H9 (cell line): ENCODE results near the gene GRID1. TPM values are rescaled to one million over a fixed set of nuclear protein-coding genes. Genes with fewer than 3 reads are reported as not detected.

Experiments used
- DNase-seq: peaks from one replicate; pipeline ENCODE4 v3.0.0-alpha.2; 2017
- H2AFZ ChIP-seq: one replicate; pipeline ENCODE4 v1.6.1; 2013; ENCODE audit warnings: mild to moderate bottlenecking, low read length, control low read depth, moderate library complexity
- H2AK5ac ChIP-seq: 2 replicates; pipeline ENCODE4 v1.6.1; 2013; ENCODE audit warnings: low read length, control low read depth, mixed read lengths; ENCODE audit not compliant: insufficient read length
- H2BK120ac ChIP-seq: one replicate; pipeline ENCODE4 v1.6.1; 2013; ENCODE audit warnings: low read depth, mild to moderate bottlenecking, low read length, control low read depth, inconsistent platforms; ENCODE audit not compliant: poor library complexity, severe bottlenecking
- H2BK12ac ChIP-seq: 2 replicates; pipeline ENCODE4 v1.6.1; 2013; ENCODE audit warnings: low read length, control low read depth, mixed read lengths, low read depth; ENCODE audit not compliant: insufficient read length
- H2BK15ac ChIP-seq: 2 replicates; pipeline ENCODE4 v1.6.1; 2013; ENCODE audit warnings: low read depth, low read length, control low read depth
- H2BK20ac ChIP-seq: one replicate; pipeline ENCODE4 v1.6.1; 2013; ENCODE audit warnings: low read depth, mild to moderate bottlenecking, low read length, control low read depth, inconsistent platforms; ENCODE audit not compliant: poor library complexity, severe bottlenecking
- H2BK5ac ChIP-seq: 2 replicates; pipeline ENCODE4 v1.6.1; 2013; ENCODE audit warnings: low read length, control low read depth, mixed read lengths; ENCODE audit not compliant: insufficient read length
- H3K14ac ChIP-seq: 2 replicates; pipeline ENCODE4 v1.6.1; 2013; ENCODE audit warnings: low read length, control low read depth; ENCODE audit not compliant: insufficient read depth
- H3K18ac ChIP-seq: 2 replicates; pipeline ENCODE4 v1.6.1; 2013; ENCODE audit warnings: low read depth, mild to moderate bottlenecking, mixed read lengths, low read length, control low read depth; ENCODE audit not compliant: insufficient read length
- H3K23ac ChIP-seq: 2 replicates; pipeline ENCODE4 v1.6.1; 2013; ENCODE audit warnings: low read length, control low read depth, mixed read lengths, low read depth; ENCODE audit not compliant: insufficient read length
- H3K23me2 ChIP-seq: 2 replicates; pipeline ENCODE4 v1.6.1; 2013; ENCODE audit warnings: low read depth, mild to moderate bottlenecking, mixed read lengths, low read length, control low read depth; ENCODE audit not compliant: insufficient read length, poor library complexity, severe bottlenecking
- H3K27ac ChIP-seq: 2 replicates; pipeline ENCODE4 v1.5.1; 2013; ENCODE audit warnings: low read length, control low read depth, mixed read lengths, low read depth; ENCODE audit not compliant: insufficient read length
- H3K27me3 ChIP-seq: 2 replicates; pipeline ENCODE4 v1.6.1; 2013; ENCODE audit warnings: low read length, control low read depth, inconsistent platforms; ENCODE audit not compliant: insufficient read depth
- H3K4ac ChIP-seq: 2 replicates; pipeline ENCODE4 v1.6.1; 2013; ENCODE audit warnings: low read depth, mild to moderate bottlenecking, control low read depth, inconsistent platforms, low read length, moderate library complexity
- H3K4me1 ChIP-seq: 2 replicates; pipeline ENCODE4 v1.6.1; 2013; ENCODE audit warnings: low read length, control low read depth, inconsistent platforms; ENCODE audit not compliant: insufficient read depth
- H3K4me2 ChIP-seq: 2 replicates; pipeline ENCODE4 v1.6.1; 2013; ENCODE audit warnings: low read length, control low read depth, mixed read lengths; ENCODE audit not compliant: insufficient read length, insufficient read depth
- H3K56ac ChIP-seq: 2 replicates; pipeline ENCODE4 v1.6.1; 2013; ENCODE audit warnings: low read depth, mild to moderate bottlenecking, mixed read lengths, low read length, control low read depth; ENCODE audit not compliant: insufficient read length
- H3K79me1 ChIP-seq: 2 replicates; pipeline ENCODE4 v1.6.1; 2013; ENCODE audit warnings: low read depth, mild to moderate bottlenecking, moderate library complexity, low read length, control low read depth, inconsistent platforms; ENCODE audit not compliant: insufficient read depth, poor library complexity, severe bottlenecking
- H3K79me2 ChIP-seq: 2 replicates; pipeline ENCODE4 v1.6.1; 2013; ENCODE audit warnings: low read length, control low read depth, inconsistent platforms; ENCODE audit not compliant: insufficient read depth
- H3K9ac ChIP-seq: 2 replicates; pipeline ENCODE4 v1.6.1; 2013; ENCODE audit warnings: low read length, control low read depth, mixed read lengths; ENCODE audit not compliant: insufficient read length; ENCODE audit errors: extremely low read depth
- H3K9me3 ChIP-seq: one replicate; pipeline ENCODE4 v1.6.1; 2013; ENCODE audit warnings: low read depth, low read length, inconsistent platforms; ENCODE audit not compliant: control insufficient read depth
- H3T11ph ChIP-seq: one replicate; pipeline ENCODE4 v1.6.1; 2013; ENCODE audit warnings: mild to moderate bottlenecking, low read length, control low read depth, inconsistent platforms
- H4K20me1 ChIP-seq: one replicate; pipeline ENCODE4 v1.6.1; 2013; ENCODE audit not compliant: control insufficient read depth, insufficient read length, insufficient read depth
- H4K5ac ChIP-seq: 2 replicates; pipeline ENCODE4 v1.6.1; 2013; ENCODE audit warnings: low read depth, mild to moderate bottlenecking, mixed read lengths, low read length, control low read depth; ENCODE audit not compliant: insufficient read length
- H4K8ac ChIP-seq: replicated peaks from 2 replicates; pipeline ENCODE4 v1.6.1; 2013; ENCODE audit warnings: low read length, control low read depth, mixed read lengths, low read depth; ENCODE audit not compliant: insufficient read length
- H4K91ac ChIP-seq: 2 replicates; pipeline ENCODE4 v1.6.1; 2013; ENCODE audit warnings: low read depth, mild to moderate bottlenecking, moderate library complexity, mixed read lengths, low read length, control low read depth; ENCODE audit not compliant: insufficient read length
- H3K27ac Mint-ChIP-seq, 3 experiments: 2 replicates in 2 of 3; 3 replicates in 1 of 3; pipeline ENCODE4 v1.8.0; 2020 to 2021; ENCODE audit warnings: mixed read lengths in 3 of 3, mild to moderate bottlenecking in 1 of 3, moderate library complexity in 1 of 3
- H3K27me3 Mint-ChIP-seq: 2 replicates; pipeline ENCODE4 v1.8.0; 2021; ENCODE audit warnings: low read depth, mild to moderate bottlenecking, moderate library complexity, mixed read lengths
- H3K36me3 Mint-ChIP-seq, 3 experiments: 2 replicates in 2 of 3; 3 replicates in 1 of 3; pipeline ENCODE4 v1.8.0; 2020 to 2021; ENCODE audit warnings: low read depth in 3 of 3, mixed read lengths in 3 of 3; ENCODE audit not compliant: insufficient read depth in 1 of 3
- H3K4me1 Mint-ChIP-seq, 2 experiments: 2 replicates each; pipeline ENCODE4 v1.8.0; 2020; ENCODE audit warnings: mixed read lengths in 2 of 2
- H3K4me3 Mint-ChIP-seq, 2 experiments: 2 replicates in 1 of 2; 3 replicates in 1 of 2; pipeline ENCODE4 v1.8.0; 2020 to 2021; ENCODE audit warnings: mild to moderate bottlenecking in 2 of 2, mixed read lengths in 2 of 2, moderate library complexity in 1 of 2
- H3K9me3 Mint-ChIP-seq, 2 experiments: 2 replicates in 1 of 2; 3 replicates in 1 of 2; pipeline ENCODE4 v1.8.0; 2020; ENCODE audit warnings: mild to moderate bottlenecking in 2 of 2, mixed read lengths in 2 of 2, moderate library complexity in 1 of 2
- CTCF ChIP-seq: fragments of 200-600 bp; sonication (generic); conservative IDR thresholded peaks from 3 replicates; pipeline ENCODE4 v1.8.0; 2021; ENCODE audit warnings: antibody characterized with exemption, mild to moderate bottlenecking
- WGBS: extraction: QIAGEN DNeasy Blood & Tissue Kit; methylation state at CpG from one replicate; pipeline ENCODE4 v1.1.7; 2013; ENCODE audit warnings: missing lambda C conversion rate, low lambda C conversion rate, mixed read lengths; ENCODE audit not compliant: insufficient read length; ENCODE audit errors: extremely low coverage; 5-methylcytosine and 5-hydroxymethylcytosine counted together
- total RNA-seq: library from RNA; stranded (reverse); gene quantifications from 2 replicates; pipeline ENCODE4 v1.2.1, GENCODE V29; 2021

Gene GRID1
- total RNA-seq, 1 experiment from 2014 or later: 0.35 TPM

GRCh38 chr10:86325158-86325557 is 41.4 kb downstream of the GRID1 start:
- Histone ChIP-seq H4K20me1 (no peaks in the 10 kb centered on the region), H2BK5ac (no peak overlapping the region), H3K9ac (no peak overlapping the region), H3K27me3 (no peaks in the 10 kb centered on the region), H4K91ac (no peak overlapping the region), H3K4ac (no peak overlapping the region), H2AK5ac (no peak overlapping the region), H3K79me1 (no peaks in the 10 kb centered on the region), H2BK120ac (no peak overlapping the region), H2BK12ac (no peak overlapping the region), H3K4me2 (no peak overlapping the region), H4K8ac (no peak overlapping the region), H4K5ac (no peak overlapping the region), H2BK15ac (no peak overlapping the region), H3K23me2 (no peaks in the 10 kb centered on the region), H3K9me3 (no peaks in the 10 kb centered on the region), H3K4me1 (no peaks in the 10 kb centered on the region), H3K56ac (no peak overlapping the region), H2BK20ac (no peak overlapping the region), H3T11ph (no peak overlapping the region), H3K23ac (no peak overlapping the region), H3K14ac (no peak overlapping the region), H3K18ac (no peak overlapping the region), H3K27ac (no peak overlapping the region), H2AFZ (no peak overlapping the region), H3K79me2 (no peaks in the 10 kb centered on the region)
- peak; percentile 50; the same call in 2 of the 3 replicates for TF ChIP-seq CTCF
- H3K4me3 Mint-ChIP-seq: no peak overlapping the region
- no peaks in the 10 kb centered on the region for H3K36me3 Mint-ChIP-seq
- H3K4me1 Mint-ChIP-seq: peaks cover under 1 to 3% of the 10 kb centered on the region in 2 experiments; a peak in 1 of 4 replicates
- no peak for DNase-seq
- peaks cover 2% of the 10 kb centered on the region; the same call in 1 of the 2 replicates for H3K27me3 Mint-ChIP-seq
- no CpG with 5 or more reads among the region's 5 CpGs for WGBS
- no peaks in the 10 kb centered on the region; a peak in 1 of 5 replicates for H3K9me3 Mint-ChIP-seq
- H3K27ac Mint-ChIP-seq: no peak overlapping the region
